Left ventricle myocardium inferior (tissue), 1 donor: Measurements from ENCODE around the gene C2orf15. TPM values are rescaled to one million over a fixed set of nuclear protein-coding genes. Genes with fewer than 3 reads are reported as not detected.
"Not testable (repeated sequence)": the region's sequence is repeated elsewhere in the genome, so short reads cannot be mapped to it uniquely, and the experiment has no call there.

ENCODE experiments used
- DNase-seq: peaks from one replicate; pipeline ENCODE4 v3.0.0-alpha.2; 2020
- H3K27ac ChIP-seq: fragments of 200-600 bp; replicated peaks from 2 replicates; pipeline ENCODE4 v1.8.0; 2021
- H3K27me3 ChIP-seq: fragments of 200-600 bp; 2 replicates; pipeline ENCODE4 v1.8.0; 2021; ENCODE audit warnings: low read depth
- H3K36me3 ChIP-seq: fragments of 200-600 bp; 2 replicates; pipeline ENCODE4 v1.8.0; 2021
- H3K4me1 ChIP-seq: fragments of 200-600 bp; 2 replicates; pipeline ENCODE4 v1.8.0; 2021
- H3K4me3 ChIP-seq: fragments of 200-600 bp; 2 replicates; pipeline ENCODE4 v1.8.0; 2021; ENCODE audit warnings: mild to moderate bottlenecking, moderate library complexity
- H3K9me3 ChIP-seq: fragments of 200-600 bp; replicated peaks from 2 replicates; pipeline ENCODE4 v1.8.0; 2021
- intact Hi-C: fragments of 100-400 bp; cut with micrococcal nuclease; formaldehyde crosslinking; loops from one replicate; pipeline ENCODE4 v1.11.0; 2022
- total RNA-seq: library from RNA; stranded (reverse); fragmentation: NEBNext Ultra II Directional; extraction: Animal tissue kit (Norgen Biotek cat#: 25700); gene quantifications from one replicate; pipeline ENCODE4 v1.2.1, GENCODE V29; 2021
- TF ChIP-seq, protein P1 (sequence below): fragments of 200-600 bp; IDR thresholded peaks from 2 replicates; pipeline ENCODE4 v1.8.0; 2021; ENCODE audit warnings: antibody characterized with exemption, mild to moderate bottlenecking, borderline replicate concordance
- donor health status: DM: no; HTN: yes; CAD: no; lungs with severe emphysema.

The C2orf15 gene
- total RNA-seq, 1 donor from 2014 or later: not detected

DNA sequence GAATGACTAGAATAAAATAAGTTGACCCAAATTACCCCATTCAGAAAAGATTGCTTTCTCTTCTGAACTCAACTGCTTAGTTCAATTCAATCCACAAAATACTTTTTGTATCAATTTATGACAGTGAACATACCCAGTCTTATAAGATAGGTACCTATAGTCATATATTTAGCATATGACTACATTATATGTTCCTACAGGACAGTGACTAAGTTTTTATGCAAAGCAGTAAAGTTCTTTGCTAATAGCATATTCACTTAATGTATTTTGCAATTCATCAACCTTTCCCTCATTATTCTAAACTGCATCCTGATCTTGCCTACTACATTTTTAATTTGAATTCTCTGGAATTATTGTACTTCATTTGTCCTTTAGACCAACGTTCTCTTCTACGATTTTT is 30.3 kb upstream of the C2orf15 start:
- no peaks in the 10 kb centered on the region for H3K9me3 ChIP-seq
- no peak overlapping the region for H3K27ac ChIP-seq
- peaks cover 10% of the 10 kb centered on the region for H3K27me3 ChIP-seq
- H3K4me1 ChIP-seq: no peaks in the 10 kb centered on the region
- intact Hi-C loops: no loop called here
- no peak for DNase-seq
- H3K4me3 ChIP-seq: no peak overlapping the region
- TF ChIP-seq, protein P1, sequence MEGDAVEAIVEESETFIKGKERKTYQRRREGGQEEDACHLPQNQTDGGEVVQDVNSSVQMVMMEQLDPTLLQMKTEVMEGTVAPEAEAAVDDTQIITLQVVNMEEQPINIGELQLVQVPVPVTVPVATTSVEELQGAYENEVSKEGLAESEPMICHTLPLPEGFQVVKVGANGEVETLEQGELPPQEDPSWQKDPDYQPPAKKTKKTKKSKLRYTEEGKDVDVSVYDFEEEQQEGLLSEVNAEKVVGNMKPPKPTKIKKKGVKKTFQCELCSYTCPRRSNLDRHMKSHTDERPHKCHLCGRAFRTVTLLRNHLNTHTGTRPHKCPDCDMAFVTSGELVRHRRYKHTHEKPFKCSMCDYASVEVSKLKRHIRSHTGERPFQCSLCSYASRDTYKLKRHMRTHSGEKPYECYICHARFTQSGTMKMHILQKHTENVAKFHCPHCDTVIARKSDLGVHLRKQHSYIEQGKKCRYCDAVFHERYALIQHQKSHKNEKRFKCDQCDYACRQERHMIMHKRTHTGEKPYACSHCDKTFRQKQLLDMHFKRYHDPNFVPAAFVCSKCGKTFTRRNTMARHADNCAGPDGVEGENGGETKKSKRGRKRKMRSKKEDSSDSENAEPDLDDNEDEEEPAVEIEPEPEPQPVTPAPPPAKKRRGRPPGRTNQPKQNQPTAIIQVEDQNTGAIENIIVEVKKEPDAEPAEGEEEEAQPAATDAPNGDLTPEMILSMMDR: no peak
- no peaks in the 10 kb centered on the region for H3K36me3 ChIP-seq

DNA sequence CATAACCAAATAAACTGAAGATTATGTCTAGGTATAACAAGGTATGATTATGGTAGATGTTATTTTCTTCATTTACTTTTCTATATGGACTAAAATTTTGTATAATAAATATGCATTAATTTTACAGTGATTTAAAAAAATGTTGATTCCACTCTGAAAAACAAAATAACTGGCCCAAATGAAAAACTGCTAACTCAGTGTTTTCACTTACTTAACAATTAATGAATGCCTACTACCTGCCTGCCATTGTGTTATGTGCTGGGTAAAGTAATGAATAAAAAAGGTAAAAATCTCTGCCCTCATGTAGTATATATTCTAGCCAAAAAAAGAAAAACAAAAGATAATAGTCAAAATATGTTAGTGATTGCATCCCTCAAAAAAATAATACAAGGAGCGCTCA is 29.6 kb upstream of the C2orf15 start:
- H3K36me3 ChIP-seq: no peaks in the 10 kb centered on the region
- H3K27me3 ChIP-seq: peaks cover 10% of the 10 kb centered on the region
- H3K27ac ChIP-seq: no peak overlapping the region
- H3K4me1 ChIP-seq: no peaks in the 10 kb centered on the region
- H3K4me3 ChIP-seq: no peak overlapping the region
- intact Hi-C loops: no loop called here
- no peak for DNase-seq
- H3K9me3 ChIP-seq: no peaks in the 10 kb centered on the region
- TF ChIP-seq, protein P1: no peak

DNA sequence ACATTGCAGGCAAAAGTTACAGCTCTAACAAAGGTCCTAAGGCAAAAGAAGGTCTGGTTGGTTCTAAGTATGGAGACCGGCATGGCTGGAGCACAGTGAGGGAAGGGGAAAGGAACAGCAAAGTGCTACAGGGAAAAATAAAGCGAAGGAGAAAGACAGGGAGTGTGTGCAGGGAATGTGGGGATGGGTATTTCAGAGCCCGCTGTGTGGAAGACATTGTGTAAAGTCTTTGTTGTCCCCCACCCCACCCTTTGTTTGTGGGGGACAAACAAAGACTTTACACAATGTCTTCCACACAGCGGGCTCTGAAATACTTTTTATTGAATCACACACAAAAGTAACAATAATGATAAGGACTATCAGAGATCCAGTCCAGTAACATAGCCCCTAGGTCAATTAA is 28.9 kb upstream of the C2orf15 start:
- Histone ChIP-seq H3K27ac (no peak overlapping the region), H3K4me1 (no peaks in the 10 kb centered on the region), H3K27me3 (peaks cover 10% of the 10 kb centered on the region), H3K9me3 (no peaks in the 10 kb centered on the region), H3K36me3 (no peaks in the 10 kb centered on the region), H3K4me3 (no peak overlapping the region)
- no peak for DNase-seq
- intact Hi-C loops: no loop called here
- TF ChIP-seq, protein P1: no peak

DNA sequence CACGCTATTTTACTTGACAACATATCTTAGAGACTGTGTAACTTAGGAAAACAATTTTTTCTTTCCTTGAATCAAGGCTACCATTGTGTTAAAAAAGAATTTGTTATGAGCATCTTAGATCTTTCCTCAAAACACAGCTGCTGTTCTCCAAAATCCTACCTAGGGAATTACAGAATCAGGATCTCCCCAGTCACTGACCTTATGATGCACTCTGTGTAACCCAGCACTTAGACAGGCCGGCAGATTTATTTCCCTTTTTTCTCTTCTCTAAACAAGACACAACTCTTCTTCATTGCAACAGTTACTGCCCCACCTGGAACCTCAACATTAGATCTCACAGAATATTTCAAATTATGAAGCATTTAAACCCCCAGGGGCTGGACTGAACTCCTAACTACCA is 13.5 kb upstream of the C2orf15 start:
- Histone ChIP-seq H3K27ac (no peak overlapping the region), H3K27me3 (no peaks in the 10 kb centered on the region), H3K36me3 (peaks cover 9% of the 10 kb centered on the region), H3K9me3 (peaks cover 48% of the 10 kb centered on the region), H3K4me1 (no peaks in the 10 kb centered on the region), H3K4me3 (no peak overlapping the region)
- TF ChIP-seq, protein P1: no peak
- no peak for DNase-seq
- intact Hi-C loops: no loop called here

- DNase-seq, H3K36me3 ChIP-seq, intact Hi-C loops, H3K27ac ChIP-seq, H3K4me1 ChIP-seq, H3K4me3 ChIP-seq, H3K27me3 ChIP-seq: not testable (repeated sequence)
- peaks cover 39% of the 10 kb centered on the region for H3K9me3 ChIP-seq
Measured at GRCh38 chr2:99135044-99135556, 6.4 kb upstream of the C2orf15 start.

DNA sequence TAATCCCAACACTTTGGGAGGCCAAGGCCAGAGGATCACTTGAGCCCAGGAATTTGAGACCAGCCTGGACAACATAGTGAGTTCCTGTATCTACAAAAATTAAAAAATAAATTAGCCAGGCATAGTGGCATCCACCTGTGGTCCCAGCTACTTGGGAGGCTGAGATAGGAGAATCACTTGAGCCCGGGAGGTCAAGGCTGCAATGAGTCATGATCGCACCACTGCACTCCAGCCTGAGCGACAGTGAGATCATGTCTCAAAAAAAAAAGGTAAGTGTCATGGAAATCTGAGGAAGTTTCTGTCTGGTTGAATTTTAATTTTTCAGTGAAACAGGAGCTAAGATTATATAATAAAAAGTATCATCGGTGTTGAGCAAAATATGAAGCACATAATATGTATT is 2.5 kb upstream of the C2orf15 start:
- peaks cover 2% of the 10 kb centered on the region for H3K9me3 ChIP-seq
- no peak overlapping the region for H3K4me3 ChIP-seq
- no peaks in the 10 kb centered on the region for H3K27me3 ChIP-seq
- intact Hi-C loops: no loop called here
- peaks cover 27% of the 10 kb centered on the region for H3K4me1 ChIP-seq
- DNase-seq: no peak
- no peaks in the 10 kb centered on the region for H3K36me3 ChIP-seq
- H3K27ac ChIP-seq: no peak overlapping the region
- TF ChIP-seq, protein P1: no peak
